GM23248 (cell line): ENCODE measurements around the gene PALM.

ENCODE experiments used
- EZH2 ChIP-seq: fragments of 200-600 bp; sonication (generic); IDR thresholded peaks from 2 replicates; pipeline ENCODE4 v1.6.1; 2018; ENCODE audit warnings: antibody characterized with exemption, mild to moderate bottlenecking; ENCODE audit not compliant: insufficient read depth, poor library complexity, severe bottlenecking
- EZH2phosphoT487 ChIP-seq: fragments of 200-600 bp; sonication (generic); IDR thresholded peaks from 2 replicates; pipeline ENCODE4 v1.6.1; 2018; ENCODE audit warnings: antibody characterized with exemption, moderate library complexity, mild to moderate bottlenecking, low read depth; ENCODE audit not compliant: insufficient read depth

DNA sequence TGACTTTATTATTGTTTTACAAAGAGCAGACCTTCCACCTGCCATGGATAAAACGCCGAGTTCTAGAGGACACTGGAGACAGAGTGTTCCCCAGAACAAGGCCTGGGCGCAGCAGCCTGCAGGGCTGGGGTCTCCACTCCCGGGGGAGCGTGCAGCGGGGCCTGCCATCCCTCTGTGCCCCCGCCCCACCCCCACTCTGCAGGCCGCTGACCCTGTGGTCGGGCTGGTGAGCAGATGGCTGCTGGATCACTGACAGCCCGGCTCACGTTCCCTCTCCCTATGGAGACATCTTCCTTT, 79.9 kb downstream of the PALM start:
- TF ChIP-seq EZH2 (no peak), EZH2phosphoT487 (no peak)
